K562 (cell line): Measurements from ENCODE around the gene FAM227B. TPM values are rescaled to one million over a fixed set of nuclear protein-coding genes. Genes with fewer than 3 reads are reported as not detected.

Experiments used
- BMI1 ChIP-seq: fragments of 150-350 bp; IDR thresholded peaks from 2 replicates; pipeline ENCODE4 v1.6.1; 2014; ENCODE audit warnings: low read length
- CAMTA2 ChIP-seq: fragments of 250-450 bp; sonication (Bioruptor Pico); conservative IDR thresholded peaks from 2 replicates; pipeline ENCODE4 v1.5.1; 2022
- CBFB ChIP-seq: sonication (generic); formaldehyde crosslinking; IDR thresholded peaks from 2 replicates; pipeline ENCODE4 v1.4.0; 2020; ENCODE audit warnings: mild to moderate bottlenecking, missing genetic modification reagents
- CSDE1 ChIP-seq, 2 experiments: fragments of 450-650 bp; IDR thresholded peaks; 2 replicates each; pipeline ENCODE4 v1.6.1; 2016; ENCODE audit warnings: mild to moderate bottlenecking in 1 of 2
- EP400 ChIP-seq: fragments of 450-650 bp; IDR thresholded peaks from 2 replicates; pipeline ENCODE4 v1.6.1; 2017; ENCODE audit warnings: antibody characterized with exemption, mild to moderate bottlenecking, moderate library complexity
- ESRRB ChIP-seq: fragments of 250-450 bp; sonication (Bioruptor Pico); IDR thresholded peaks from 2 replicates; pipeline ENCODE4 v1.5.0; 2020; ENCODE audit warnings: mild to moderate bottlenecking, moderate library complexity, borderline replicate concordance
- FOXP1 ChIP-seq: sonication (generic); formaldehyde crosslinking; IDR thresholded peaks from 2 replicates; pipeline ENCODE4 v1.8.0; 2022; ENCODE audit warnings: mild to moderate bottlenecking, missing genetic modification reagents
- GTF2A2 ChIP-seq: IDR thresholded peaks from 2 replicates; pipeline ENCODE4 v1.6.1; 2016; ENCODE audit warnings: mild to moderate bottlenecking, missing genetic modification characterization, missing compliant biosample characterization
- HNRNPL ChIP-seq: fragments of 200-400 bp; formaldehyde crosslinking; IDR thresholded peaks from 2 replicates; pipeline ENCODE4 v1.6.1; 2017; ENCODE audit warnings: low read depth, mild to moderate bottlenecking, low read length
- HNRNPLL ChIP-seq: fragments of 200-400 bp; formaldehyde crosslinking; IDR thresholded peaks from 2 replicates; pipeline ENCODE4 v1.6.1; 2017; ENCODE audit warnings: low read length, low read depth, mild to moderate bottlenecking; ENCODE audit not compliant: poor library complexity, severe bottlenecking
- HNRNPUL1 ChIP-seq: fragments of 200-400 bp; formaldehyde crosslinking; IDR thresholded peaks from 2 replicates; pipeline ENCODE4 v1.6.1; 2017; ENCODE audit warnings: low read length
- LCOR ChIP-seq: sonication (generic); formaldehyde crosslinking; IDR thresholded peaks from 2 replicates; pipeline ENCODE4 v1.8.0; 2022; ENCODE audit warnings: mild to moderate bottlenecking, missing genetic modification reagents
- MTF1 ChIP-seq: fragments of 250-450 bp; sonication (Bioruptor Pico); IDR thresholded peaks from 2 replicates; pipeline ENCODE4 v1.9.0; 2021; ENCODE audit warnings: moderate library complexity, mild to moderate bottlenecking, inconsistent platforms, borderline replicate concordance
- NR1H2 ChIP-seq: sonication (generic); formaldehyde crosslinking; IDR thresholded peaks from 2 replicates; pipeline ENCODE4 v1.4.0; 2020; ENCODE audit warnings: mild to moderate bottlenecking, missing genetic modification reagents
- PPARD ChIP-seq: fragments of 250-450 bp; sonication (Bioruptor Pico); IDR thresholded peaks from 2 replicates; pipeline ENCODE4 v1.8.0; 2022; ENCODE audit warnings: inconsistent platforms, mild to moderate bottlenecking, moderate library complexity
- RBBP5 ChIP-seq: fragments of 200-600 bp; sonication (generic); IDR thresholded peaks from 2 replicates; pipeline ENCODE4 v1.6.1; 2012; ENCODE audit warnings: borderline replicate concordance, mild to moderate bottlenecking, low read length, control low read depth, inconsistent platforms; ENCODE audit not compliant: insufficient read depth, poor library complexity, severe bottlenecking
- RNF2 ChIP-seq: sonication (generic); IDR thresholded peaks from 2 replicates; pipeline ENCODE4 v1.6.1; 2016
- SAFB ChIP-seq: fragments of 200-400 bp; formaldehyde crosslinking; IDR thresholded peaks from 2 replicates; pipeline ENCODE4 v1.6.1; 2017; ENCODE audit warnings: low read depth, low read length, borderline replicate concordance
- SMAD2 ChIP-seq: fragments of 150-350 bp; IDR thresholded peaks from 2 replicates; pipeline ENCODE4 v1.6.1; 2014; ENCODE audit warnings: low read depth, mild to moderate bottlenecking, low read length
- SUPT5H ChIP-seq: fragments of 450-650 bp; IDR thresholded peaks from 2 replicates; pipeline ENCODE4 v1.6.1; 2016
- TOE1 ChIP-seq, 2 experiments: fragments of 450-650 bp in 1 of 2; sonication (generic) in 1 of 2; formaldehyde crosslinking in 1 of 2; IDR thresholded peaks; 2 replicates each; pipeline versions ENCODE4 v1.7.1 to v1.8.0; 2016 to 2022; ENCODE audit warnings: borderline replicate concordance in 2 of 2, mild to moderate bottlenecking in 2 of 2, antibody characterized with exemption in 1 of 2, inconsistent platforms in 1 of 2, low read depth in 1 of 2, missing genetic modification reagents in 1 of 2, moderate library complexity in 1 of 2
- ZNF79 ChIP-seq: fragments of 250-450 bp; sonication (Bioruptor Pico); IDR thresholded peaks from 2 replicates; pipeline ENCODE4 v1.4.0; 2020; ENCODE audit warnings: low read depth, mild to moderate bottlenecking, moderate library complexity
- polyA plus RNA-seq, 8 experiments: library from polyadenylated mRNA; depleted of rRNA in 4 of 8; stranded (reverse) in 5 of 8; unstranded in 3 of 8; fragments of >200 nt; fragmentation: Nextera tagmentation in 2 of 8; fragmentation: Illumina TruSeq in 1 of 8; extraction: Ambion mirVana in 2 of 8; extraction: Trizol in 1 of 8; gene quantifications; 2 replicates each; pipeline versions ENCODE4 v1.2.1 to v1.2.3, GENCODE V29; 2011 to 2014; ENCODE audit warnings: inconsistent platforms in 1 of 8, missing spikeins in 1 of 8
- total RNA-seq, 7 experiments: library from RNA; depleted of rRNA in 6 of 7; stranded (reverse); fragments of >200 nt in 6 of 7; fragmentation: Illumina TruSeq in 2 of 7; extraction: Trizol in 2 of 7; gene quantifications; 2 replicates each; pipeline versions ENCODE4 v1.2.1 to v1.2.3, GENCODE V29; 2011 to 2021; ENCODE audit warnings: low replicate concordance in 1 of 7
- TF ChIP-seq, protein P1 (sequence below): sonication (generic); formaldehyde crosslinking; IDR thresholded peaks from 2 replicates; pipeline ENCODE4 v1.4.0; 2020; ENCODE audit warnings: mild to moderate bottlenecking, missing genetic modification reagents
- TF ChIP-seq, protein P2 (sequence below): fragments of 450-650 bp; formaldehyde crosslinking; IDR thresholded peaks from 2 replicates; pipeline ENCODE4 v1.4.0; 2020; ENCODE audit warnings: mild to moderate bottlenecking, moderate library complexity

Gene FAM227B
- total and polyA plus RNA-seq, 9 of the 15 experiments (the other 6 are each of a cell fraction or from before 2014, with no cell fraction given) = 5.1 to 12.5 (median 11.2) TPM

GRCh38 chr15:49620658-49621368 lies at the start of gene FAM227B, which contains the start of gene DTWD1 (continued):
- TF ChIP-seq CAMTA2 (no peak), GTF2A2 (no peak), FOXP1 (CRISPR knock-in tag) (peak; percentile 97), BMI1 (0 out of 2 replicates have a peak, but pooled peaks have one; percentile 52), CSDE1 (IDR thresholded peaks at IDR 0.05) (no peak), HNRNPUL1 (no peak), ZNF79 (CRISPR knock-in tag) (peak; percentile 47), EP400 (peak; percentile 90), TOE1 (IDR thresholded peaks at IDR 0.05; ENCODE audit: borderline replicate concordance) (peak; percentile 76; the same call in 1 of the 2 replicates), TOE1 (CRISPR knock-in tag; IDR thresholded peaks at IDR 0.05; ENCODE audit: borderline replicate concordance, low read depth) (no peak), SMAD2 (no peak), NR1H2 (CRISPR knock-in tag) (no peak; the same call in 1 of the 2 replicates), SAFB (peak; percentile 98), CBFB (CRISPR knock-in tag) (peak; percentile 66; the same call in 1 of the 2 replicates), SUPT5H (peak; percentile 92), MTF1 (no peak), RNF2 (peak; percentile 94), RBBP5 (peak; percentile 100), PPARD (CRISPR knock-in tag) (no peak), HNRNPLL (peak; percentile 98), HNRNPL (no peak), ESRRB (CRISPR knock-in tag) (no peak), LCOR (CRISPR knock-in tag) (peak; percentile 74)
- TF ChIP-seq, protein P1, sequence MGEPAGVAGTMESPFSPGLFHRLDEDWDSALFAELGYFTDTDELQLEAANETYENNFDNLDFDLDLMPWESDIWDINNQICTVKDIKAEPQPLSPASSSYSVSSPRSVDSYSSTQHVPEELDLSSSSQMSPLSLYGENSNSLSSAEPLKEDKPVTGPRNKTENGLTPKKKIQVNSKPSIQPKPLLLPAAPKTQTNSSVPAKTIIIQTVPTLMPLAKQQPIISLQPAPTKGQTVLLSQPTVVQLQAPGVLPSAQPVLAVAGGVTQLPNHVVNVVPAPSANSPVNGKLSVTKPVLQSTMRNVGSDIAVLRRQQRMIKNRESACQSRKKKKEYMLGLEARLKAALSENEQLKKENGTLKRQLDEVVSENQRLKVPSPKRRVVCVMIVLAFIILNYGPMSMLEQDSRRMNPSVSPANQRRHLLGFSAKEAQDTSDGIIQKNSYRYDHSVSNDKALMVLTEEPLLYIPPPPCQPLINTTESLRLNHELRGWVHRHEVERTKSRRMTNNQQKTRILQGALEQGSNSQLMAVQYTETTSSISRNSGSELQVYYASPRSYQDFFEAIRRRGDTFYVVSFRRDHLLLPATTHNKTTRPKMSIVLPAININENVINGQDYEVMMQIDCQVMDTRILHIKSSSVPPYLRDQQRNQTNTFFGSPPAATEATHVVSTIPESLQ (CRISPR knock-in tag) = peak; percentile 27; the same call in 1 of the 2 replicates
- TF ChIP-seq, protein P2, sequence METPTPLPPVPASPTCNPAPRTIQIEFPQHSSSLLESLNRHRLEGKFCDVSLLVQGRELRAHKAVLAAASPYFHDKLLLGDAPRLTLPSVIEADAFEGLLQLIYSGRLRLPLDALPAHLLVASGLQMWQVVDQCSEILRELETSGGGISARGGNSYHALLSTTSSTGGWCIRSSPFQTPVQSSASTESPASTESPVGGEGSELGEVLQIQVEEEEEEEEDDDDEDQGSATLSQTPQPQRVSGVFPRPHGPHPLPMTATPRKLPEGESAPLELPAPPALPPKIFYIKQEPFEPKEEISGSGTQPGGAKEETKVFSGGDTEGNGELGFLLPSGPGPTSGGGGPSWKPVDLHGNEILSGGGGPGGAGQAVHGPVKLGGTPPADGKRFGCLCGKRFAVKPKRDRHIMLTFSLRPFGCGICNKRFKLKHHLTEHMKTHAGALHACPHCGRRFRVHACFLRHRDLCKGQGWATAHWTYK = peak; percentile 66; the same call in 1 of the 2 replicates
